KBM-7 (cell line): Measurements from ENCODE around the gene WNT6.

ENCODE experiments used
- DNase-seq: peaks from one replicate; pipeline ENCODE4 v3.0.0-alpha.2; 2015
- in situ Hi-C: fragments of 300-500 bp; cut with MboI; formaldehyde crosslinking; loops from 2 replicates; pipeline ENCODE4 v1.14.3; 2020; ENCODE audit warnings: low sequenced_read_pairs, low pct_unique_long_range_greater_than_20kb, mixed read lengths

The WNT6 gene

DNA sequence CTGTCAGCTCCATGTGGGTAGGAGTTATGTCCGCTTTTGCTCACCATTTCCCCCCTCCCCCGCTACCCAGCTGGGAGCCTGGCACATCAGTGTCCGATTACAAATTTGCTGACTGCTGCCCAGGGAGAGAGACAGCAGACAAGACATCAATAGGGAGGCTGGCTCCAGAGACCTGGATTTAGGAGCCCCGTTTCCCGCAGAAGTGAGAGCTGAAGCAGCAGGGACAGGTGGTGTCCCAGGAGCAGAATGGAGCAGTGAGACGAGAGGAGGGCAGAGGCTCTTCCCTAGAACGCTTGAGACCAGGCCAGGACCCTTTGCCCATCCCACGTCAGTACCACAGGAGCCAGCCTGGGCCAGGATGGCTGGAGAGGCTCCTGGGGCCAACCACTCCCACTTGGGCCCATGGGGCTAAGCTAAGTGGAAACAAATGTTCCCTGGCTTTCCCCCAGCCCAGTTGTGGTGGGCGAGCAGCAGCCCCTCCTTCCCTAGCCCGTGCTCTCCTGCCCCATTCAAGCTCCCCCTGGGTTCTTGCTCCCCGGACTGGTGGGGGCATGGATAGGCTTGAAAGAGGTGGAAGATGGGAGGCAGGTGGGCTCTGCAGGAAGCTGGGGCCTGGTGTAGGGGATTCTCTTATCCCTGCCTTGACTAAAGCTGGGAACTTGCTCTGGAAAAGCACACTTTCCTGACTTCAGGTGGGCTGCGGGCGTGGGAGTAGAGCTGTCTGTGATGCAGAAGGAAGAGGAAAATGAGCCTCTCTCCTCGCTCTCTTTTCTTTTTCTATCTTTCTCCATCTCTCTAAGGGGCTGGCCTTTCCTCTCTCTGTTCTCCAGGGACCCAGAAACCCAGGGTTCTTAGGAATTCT is 4.1 kb upstream of the WNT6 start:
- in situ Hi-C loops: no loop called here
- no peak for DNase-seq

DNA sequence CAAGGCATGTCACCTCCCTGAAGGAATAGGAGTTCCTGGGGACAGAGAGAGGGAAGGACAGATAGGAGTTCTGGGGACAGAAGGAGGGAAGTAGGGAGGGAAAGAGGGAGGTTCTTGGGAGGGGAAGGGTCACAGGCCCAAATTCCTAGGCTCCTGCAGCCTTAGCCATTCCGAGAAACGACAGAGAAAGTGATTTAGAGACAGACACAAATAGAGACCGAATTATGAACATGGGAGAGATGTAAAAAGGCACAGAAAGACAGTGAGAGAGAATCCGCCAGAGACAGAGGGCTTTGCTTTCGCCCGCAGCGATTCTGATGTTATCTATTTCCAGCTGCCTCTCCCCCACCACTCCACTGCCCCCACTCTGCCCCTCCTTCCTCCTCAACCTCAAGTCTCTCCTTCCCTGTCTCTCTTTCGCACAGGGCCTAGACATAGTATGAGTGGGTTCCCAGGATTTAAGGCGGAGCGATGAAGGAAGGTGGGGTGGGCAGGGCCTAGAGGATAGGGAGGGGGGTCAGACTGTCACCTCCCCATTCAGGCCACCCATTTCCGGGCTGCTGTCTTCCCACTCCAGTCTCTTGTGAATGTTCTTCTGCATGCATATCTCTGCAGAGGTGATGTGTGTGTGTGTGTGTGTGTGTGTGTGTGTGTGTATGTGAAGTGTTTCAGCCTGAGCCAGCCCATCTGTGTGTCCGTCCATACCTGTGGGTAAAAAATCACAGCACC is 3.3 kb upstream of the WNT6 start:
- in situ Hi-C loops: no loop called here
- peak; percentile 51 for DNase-seq

DNA sequence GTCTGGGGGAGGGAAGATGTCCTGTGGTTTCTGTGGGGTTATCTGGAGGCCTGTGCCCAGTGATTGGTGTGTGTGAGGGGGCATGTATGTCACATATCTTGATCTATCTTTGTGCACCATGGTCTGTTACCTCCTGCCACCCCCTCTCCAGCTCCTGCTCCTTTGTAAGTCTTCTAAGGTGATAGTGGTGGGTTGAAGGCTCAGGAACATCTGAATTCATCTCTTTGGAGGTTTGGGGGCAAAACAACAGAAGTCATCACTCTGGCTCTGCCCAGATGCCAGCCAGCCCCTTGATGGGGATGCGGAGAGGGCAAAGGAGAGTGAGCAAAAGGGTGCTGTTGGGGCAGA is 2.7 kb upstream of the WNT6 start:
- in situ Hi-C loops: no loop called here
- no peak for DNase-seq

- in situ Hi-C loops: no loop called here
- DNase-seq: no peak
Measured at GRCh38 chr2:218857371-218858137, 2.1 kb upstream of the WNT6 start.

- in situ Hi-C loops: no loop called here
- no peak for DNase-seq
Measured at GRCh38 chr2:218858138-218858445, 1.5 kb upstream of the WNT6 start.

DNA sequence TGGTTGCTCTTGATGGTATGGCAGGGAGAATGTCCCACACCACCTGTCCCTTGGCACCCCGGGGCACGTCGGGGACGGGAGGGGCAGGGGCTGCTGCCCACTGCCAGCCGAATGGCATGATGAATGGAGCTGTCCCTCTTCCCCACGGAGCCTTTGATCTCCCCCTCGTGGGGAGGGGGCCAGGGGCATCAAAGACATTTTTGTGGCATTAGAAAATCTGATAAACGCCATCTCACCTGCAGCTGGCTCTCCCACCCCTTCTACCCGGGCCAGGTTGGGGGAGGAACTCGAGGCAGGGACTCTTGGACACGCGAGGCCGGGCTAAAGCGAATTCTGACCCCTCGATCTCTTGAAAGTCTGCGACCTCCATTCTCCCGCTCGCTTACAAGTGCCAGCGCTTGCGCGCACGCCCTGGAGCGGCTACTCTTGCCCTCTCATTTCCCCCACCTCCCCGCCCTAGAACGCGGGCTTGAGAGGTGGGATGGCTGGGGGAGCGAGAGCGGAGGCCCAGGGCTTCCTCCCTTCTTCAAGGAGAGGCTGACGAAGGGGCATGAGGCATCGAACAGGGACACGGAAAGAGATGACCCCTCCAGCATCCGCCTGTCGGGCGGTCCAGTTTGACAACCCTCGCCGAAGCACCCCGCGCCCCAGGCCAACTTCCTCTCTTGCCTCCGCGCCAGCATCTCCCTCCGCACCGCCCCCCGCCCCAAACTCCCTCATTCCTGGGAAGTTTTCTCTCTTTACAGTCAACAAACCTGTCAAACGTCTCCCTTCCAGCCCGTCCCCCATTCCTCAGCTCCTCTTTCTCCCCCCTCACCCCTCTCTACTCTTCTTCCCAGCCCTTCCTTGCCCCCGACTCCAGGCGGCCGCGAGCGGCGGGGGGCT is 692 bp upstream of the WNT6 start:
- no peak for DNase-seq
- in situ Hi-C loops: no loop called here

- in situ Hi-C loops: no loop called here
- DNase-seq: no peak
Measured at GRCh38 chr2:218859988-218860831, 605 bp downstream of the WNT6 start.

- DNase-seq: peak; percentile 76
Measured at GRCh38 chr2:218860950-218861381, 1.4 kb downstream of the WNT6 start.

DNA sequence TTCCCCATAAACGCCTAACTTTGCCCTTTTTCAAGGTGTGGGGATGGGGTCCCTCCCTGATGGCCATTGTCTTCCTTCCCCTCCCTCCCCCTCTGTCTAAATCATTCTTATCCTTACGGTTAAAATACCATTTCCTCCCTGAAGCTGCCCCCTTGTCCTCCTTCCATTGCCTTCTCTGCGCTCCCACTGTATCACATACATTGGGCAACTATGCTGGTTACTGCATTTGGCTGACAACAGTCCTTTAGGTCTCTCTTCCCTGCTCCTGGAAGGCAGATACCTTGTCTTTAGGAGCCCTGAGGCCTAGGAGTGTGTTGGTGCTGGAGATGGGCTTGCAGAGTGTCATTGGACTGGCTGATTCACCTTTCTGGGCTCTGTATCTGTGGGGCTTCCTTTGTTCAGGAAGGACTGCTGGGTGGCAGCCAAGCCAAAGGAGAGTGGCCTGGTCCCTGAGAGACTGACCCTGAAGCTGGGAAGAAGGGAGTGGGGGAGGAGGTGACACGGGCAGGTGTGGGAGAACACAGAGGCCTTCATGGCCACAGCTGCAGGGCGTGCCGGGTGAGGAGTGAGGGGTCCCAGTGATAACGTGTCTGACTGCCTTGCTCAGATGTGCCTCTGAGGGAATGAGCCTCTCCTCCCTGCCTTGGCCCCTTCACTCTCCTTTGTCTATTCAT is 2.2 kb downstream of the WNT6 start:
- in situ Hi-C loops: no loop called here
- DNase-seq: no peak

More at GRCh38 chr2:218860950-218861381, 1.4 kb downstream of the WNT6 start:
- in situ Hi-C loops: no loop called here

GRCh38 chr2:218863021-218863520 is 3.5 kb downstream of the WNT6 start:
- no peak for DNase-seq
- in situ Hi-C loops: no loop called here

DNA sequence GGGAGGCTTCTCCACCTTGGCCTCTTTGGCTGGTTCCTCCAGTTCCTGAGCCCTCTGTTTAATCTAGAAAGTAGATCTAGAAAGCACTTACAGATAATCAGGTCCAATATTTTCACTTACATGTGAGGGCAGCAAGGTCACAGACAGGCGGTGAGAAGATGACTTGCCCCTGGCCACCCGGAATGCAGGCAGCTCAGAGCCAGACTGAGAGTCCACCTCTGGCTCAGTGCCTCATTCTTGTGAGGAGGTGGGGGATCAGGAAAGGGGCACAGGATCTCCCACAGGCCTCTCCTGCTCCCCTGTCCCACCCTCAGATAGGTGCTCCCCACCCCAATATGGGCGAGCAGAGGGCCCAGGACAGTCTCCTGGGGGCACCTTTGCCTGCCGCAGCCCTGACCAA is 5.8 kb downstream of the WNT6 start:
- in situ Hi-C loops: no loop called here
- DNase-seq: no peak

DNA sequence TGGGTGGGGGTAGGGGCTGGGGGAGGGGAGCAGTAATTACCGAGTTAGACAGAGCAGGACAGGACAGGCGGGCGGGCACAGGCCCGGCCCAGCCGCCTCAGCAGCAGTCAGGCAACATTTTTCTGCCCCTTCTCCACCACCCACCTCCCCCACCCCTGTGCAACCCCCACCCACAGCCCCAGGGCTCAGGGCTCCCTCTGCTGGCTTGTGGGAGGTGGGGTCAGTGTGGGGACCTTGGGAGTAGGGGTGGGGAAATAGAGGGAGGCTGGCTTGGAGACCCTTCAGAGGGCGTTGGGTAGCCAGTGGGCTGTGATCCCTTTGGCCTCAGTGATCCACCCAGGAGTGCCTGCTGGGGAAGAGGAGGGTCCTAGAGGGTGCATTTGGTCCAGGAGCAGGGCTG is 6.4 kb downstream of the WNT6 start:
- in situ Hi-C loops: no loop called here
- no peak for DNase-seq

- no peak for DNase-seq
- in situ Hi-C loops: no loop called here
Measured at GRCh38 chr2:218867900-218868299, 8.3 kb downstream of the WNT6 start.

DNA sequence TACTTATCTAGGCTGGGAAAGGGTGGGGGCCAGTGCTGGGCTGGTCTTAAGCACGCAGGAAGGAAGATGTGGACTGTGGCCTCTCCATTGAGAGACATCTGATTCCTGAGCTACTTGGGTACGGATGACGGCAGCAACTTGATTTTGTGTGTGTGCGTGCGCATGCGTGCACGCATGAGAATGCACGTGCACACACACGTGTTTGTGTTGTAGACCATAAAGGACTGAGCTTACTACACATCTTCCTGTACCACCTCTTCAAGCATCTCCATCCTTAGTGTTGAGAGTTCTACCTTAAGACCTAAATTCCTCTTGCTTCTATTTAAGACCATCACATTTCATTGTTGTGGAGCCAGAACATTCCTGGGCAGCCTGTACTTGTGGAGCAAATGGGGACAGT is 9.5 kb downstream of the WNT6 start:
- in situ Hi-C loops: no loop called here
- DNase-seq: no peak

- DNase-seq: no peak
- in situ Hi-C loops: no loop called here
Measured at GRCh38 chr2:218870984-218871344, 11.4 kb downstream of the WNT6 start.

- DNase-seq: no peak
- in situ Hi-C loops: no loop called here
Measured at GRCh38 chr2:218871345-218872302, 12.0 kb downstream of the WNT6 start.
